K562 (cell line): ENCODE measurements around the gene SH3BP2. TPM values are rescaled to one million over a fixed set of nuclear protein-coding genes. Genes with fewer than 3 reads are reported as not detected.

Source experiments
- BDP1 ChIP-seq: IDR thresholded peaks from 3 replicates; pipeline ENCODE4 v1.6.1; 2011; ENCODE audit not compliant: insufficient read length, insufficient read depth
- CAMTA2 ChIP-seq: fragments of 250-450 bp; sonication (Bioruptor Pico); conservative IDR thresholded peaks from 2 replicates; pipeline ENCODE4 v1.5.1; 2022
- KLF1 ChIP-seq: fragments of 450-650 bp; IDR thresholded peaks from 2 replicates; pipeline ENCODE4 v1.6.1; 2016; ENCODE audit warnings: missing genetic modification characterization, missing compliant biosample characterization
- MCM2 ChIP-seq: fragments of 450-650 bp; IDR thresholded peaks from 2 replicates; pipeline ENCODE4 v1.6.1; 2017; ENCODE audit warnings: low read depth, mild to moderate bottlenecking
- SMARCA4 ChIP-seq: fragments of 450-650 bp; IDR thresholded peaks from 2 replicates; pipeline ENCODE4 v1.6.1; 2016
- TEAD4 ChIP-seq, 2 experiments: sonication (generic) in 1 of 2; formaldehyde crosslinking in 1 of 2; IDR thresholded peaks; 2 replicates each; pipeline versions ENCODE4 v1.6.1 to v1.8.0; 2012 to 2022; ENCODE audit warnings: borderline replicate concordance in 1 of 2, inconsistent platforms in 1 of 2, low read length in 1 of 2, mild to moderate bottlenecking in 1 of 2, missing genetic modification reagents in 1 of 2
- ZNF79 ChIP-seq: fragments of 250-450 bp; sonication (Bioruptor Pico); IDR thresholded peaks from 2 replicates; pipeline ENCODE4 v1.4.0; 2020; ENCODE audit warnings: low read depth, mild to moderate bottlenecking, moderate library complexity
- ZNF830 ChIP-seq: fragments of 250-450 bp; sonication (Bioruptor Pico); IDR thresholded peaks from 2 replicates; pipeline ENCODE4 v1.5.0; 2021; ENCODE audit warnings: mild to moderate bottlenecking
- polyA plus RNA-seq, 8 experiments: library from polyadenylated mRNA; depleted of rRNA in 4 of 8; stranded (reverse) in 5 of 8; unstranded in 3 of 8; fragments of >200 nt; fragmentation: Nextera tagmentation in 2 of 8; fragmentation: Illumina TruSeq in 1 of 8; extraction: Ambion mirVana in 2 of 8; extraction: Trizol in 1 of 8; gene quantifications; 2 replicates each; pipeline versions ENCODE4 v1.2.1 to v1.2.3, GENCODE V29; 2011 to 2014; ENCODE audit warnings: inconsistent platforms in 1 of 8, missing spikeins in 1 of 8
- total RNA-seq, 7 experiments: library from RNA; depleted of rRNA in 6 of 7; stranded (reverse); fragments of >200 nt in 6 of 7; fragmentation: Illumina TruSeq in 2 of 7; extraction: Trizol in 2 of 7; gene quantifications; 2 replicates each; pipeline versions ENCODE4 v1.2.1 to v1.2.3, GENCODE V29; 2011 to 2021; ENCODE audit warnings: low replicate concordance in 1 of 7
- TF ChIP-seq, protein P1 (sequence below): fragments of 450-650 bp; IDR thresholded peaks from 2 replicates; pipeline ENCODE4 v1.6.1; 2016; ENCODE audit warnings: mild to moderate bottlenecking, moderate library complexity
- TF ChIP-seq, protein P2 (sequence below): sonication (generic); formaldehyde crosslinking; IDR thresholded peaks from 2 replicates; pipeline ENCODE4 v1.8.0; 2023; ENCODE audit warnings: mild to moderate bottlenecking, missing genetic modification reagents
- TF ChIP-seq, protein P3 (sequence below): fragments of 450-650 bp; IDR thresholded peaks from 2 replicates; pipeline ENCODE4 v1.6.1; 2016; ENCODE audit warnings: missing biosample characterization, missing genetic modification characterization

SH3BP2 gene
- total and polyA plus RNA-seq, 9 of the 15 experiments (the other 6 are each of a cell fraction or from before 2014, with no cell fraction given) = 0.34 to 16.0 (median 5.1) TPM

DNA sequence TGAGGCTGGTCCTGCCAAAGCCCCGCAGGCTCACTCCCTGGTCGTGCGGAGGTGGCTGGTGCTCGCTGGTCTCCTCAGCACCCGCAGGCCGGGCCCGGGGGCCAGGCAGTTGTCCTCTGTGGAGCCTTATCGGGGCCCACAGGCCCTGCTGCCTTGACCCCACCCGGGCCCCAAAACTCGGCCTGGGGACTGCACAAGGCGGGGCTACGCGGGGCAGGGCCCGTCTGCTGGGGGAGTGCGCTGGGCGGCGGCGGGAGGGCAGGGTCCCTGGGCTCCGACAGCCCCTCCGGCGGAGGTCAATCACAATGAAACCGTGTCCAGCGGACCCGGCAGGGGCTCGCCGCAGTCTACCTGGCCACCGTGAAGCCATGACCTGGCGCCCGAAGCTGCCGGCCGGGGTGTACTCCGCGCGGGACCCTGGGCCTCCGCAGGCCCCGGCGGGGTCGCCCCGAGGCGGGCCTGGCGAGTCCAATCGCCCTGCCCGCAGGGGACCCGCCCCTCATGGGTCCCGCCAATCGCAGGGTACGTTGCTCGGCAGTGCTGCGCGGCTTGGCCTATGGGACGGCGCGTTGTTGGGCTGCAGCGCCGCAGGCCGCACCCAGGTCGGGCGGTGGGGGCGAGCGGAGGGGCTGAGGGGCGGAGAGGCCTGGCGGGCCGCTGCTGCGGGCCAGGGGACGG lies 50.5 kb downstream of the SH3BP2 start, which contains the start of gene ADD1 (continued):
- TF ChIP-seq, protein P1, sequence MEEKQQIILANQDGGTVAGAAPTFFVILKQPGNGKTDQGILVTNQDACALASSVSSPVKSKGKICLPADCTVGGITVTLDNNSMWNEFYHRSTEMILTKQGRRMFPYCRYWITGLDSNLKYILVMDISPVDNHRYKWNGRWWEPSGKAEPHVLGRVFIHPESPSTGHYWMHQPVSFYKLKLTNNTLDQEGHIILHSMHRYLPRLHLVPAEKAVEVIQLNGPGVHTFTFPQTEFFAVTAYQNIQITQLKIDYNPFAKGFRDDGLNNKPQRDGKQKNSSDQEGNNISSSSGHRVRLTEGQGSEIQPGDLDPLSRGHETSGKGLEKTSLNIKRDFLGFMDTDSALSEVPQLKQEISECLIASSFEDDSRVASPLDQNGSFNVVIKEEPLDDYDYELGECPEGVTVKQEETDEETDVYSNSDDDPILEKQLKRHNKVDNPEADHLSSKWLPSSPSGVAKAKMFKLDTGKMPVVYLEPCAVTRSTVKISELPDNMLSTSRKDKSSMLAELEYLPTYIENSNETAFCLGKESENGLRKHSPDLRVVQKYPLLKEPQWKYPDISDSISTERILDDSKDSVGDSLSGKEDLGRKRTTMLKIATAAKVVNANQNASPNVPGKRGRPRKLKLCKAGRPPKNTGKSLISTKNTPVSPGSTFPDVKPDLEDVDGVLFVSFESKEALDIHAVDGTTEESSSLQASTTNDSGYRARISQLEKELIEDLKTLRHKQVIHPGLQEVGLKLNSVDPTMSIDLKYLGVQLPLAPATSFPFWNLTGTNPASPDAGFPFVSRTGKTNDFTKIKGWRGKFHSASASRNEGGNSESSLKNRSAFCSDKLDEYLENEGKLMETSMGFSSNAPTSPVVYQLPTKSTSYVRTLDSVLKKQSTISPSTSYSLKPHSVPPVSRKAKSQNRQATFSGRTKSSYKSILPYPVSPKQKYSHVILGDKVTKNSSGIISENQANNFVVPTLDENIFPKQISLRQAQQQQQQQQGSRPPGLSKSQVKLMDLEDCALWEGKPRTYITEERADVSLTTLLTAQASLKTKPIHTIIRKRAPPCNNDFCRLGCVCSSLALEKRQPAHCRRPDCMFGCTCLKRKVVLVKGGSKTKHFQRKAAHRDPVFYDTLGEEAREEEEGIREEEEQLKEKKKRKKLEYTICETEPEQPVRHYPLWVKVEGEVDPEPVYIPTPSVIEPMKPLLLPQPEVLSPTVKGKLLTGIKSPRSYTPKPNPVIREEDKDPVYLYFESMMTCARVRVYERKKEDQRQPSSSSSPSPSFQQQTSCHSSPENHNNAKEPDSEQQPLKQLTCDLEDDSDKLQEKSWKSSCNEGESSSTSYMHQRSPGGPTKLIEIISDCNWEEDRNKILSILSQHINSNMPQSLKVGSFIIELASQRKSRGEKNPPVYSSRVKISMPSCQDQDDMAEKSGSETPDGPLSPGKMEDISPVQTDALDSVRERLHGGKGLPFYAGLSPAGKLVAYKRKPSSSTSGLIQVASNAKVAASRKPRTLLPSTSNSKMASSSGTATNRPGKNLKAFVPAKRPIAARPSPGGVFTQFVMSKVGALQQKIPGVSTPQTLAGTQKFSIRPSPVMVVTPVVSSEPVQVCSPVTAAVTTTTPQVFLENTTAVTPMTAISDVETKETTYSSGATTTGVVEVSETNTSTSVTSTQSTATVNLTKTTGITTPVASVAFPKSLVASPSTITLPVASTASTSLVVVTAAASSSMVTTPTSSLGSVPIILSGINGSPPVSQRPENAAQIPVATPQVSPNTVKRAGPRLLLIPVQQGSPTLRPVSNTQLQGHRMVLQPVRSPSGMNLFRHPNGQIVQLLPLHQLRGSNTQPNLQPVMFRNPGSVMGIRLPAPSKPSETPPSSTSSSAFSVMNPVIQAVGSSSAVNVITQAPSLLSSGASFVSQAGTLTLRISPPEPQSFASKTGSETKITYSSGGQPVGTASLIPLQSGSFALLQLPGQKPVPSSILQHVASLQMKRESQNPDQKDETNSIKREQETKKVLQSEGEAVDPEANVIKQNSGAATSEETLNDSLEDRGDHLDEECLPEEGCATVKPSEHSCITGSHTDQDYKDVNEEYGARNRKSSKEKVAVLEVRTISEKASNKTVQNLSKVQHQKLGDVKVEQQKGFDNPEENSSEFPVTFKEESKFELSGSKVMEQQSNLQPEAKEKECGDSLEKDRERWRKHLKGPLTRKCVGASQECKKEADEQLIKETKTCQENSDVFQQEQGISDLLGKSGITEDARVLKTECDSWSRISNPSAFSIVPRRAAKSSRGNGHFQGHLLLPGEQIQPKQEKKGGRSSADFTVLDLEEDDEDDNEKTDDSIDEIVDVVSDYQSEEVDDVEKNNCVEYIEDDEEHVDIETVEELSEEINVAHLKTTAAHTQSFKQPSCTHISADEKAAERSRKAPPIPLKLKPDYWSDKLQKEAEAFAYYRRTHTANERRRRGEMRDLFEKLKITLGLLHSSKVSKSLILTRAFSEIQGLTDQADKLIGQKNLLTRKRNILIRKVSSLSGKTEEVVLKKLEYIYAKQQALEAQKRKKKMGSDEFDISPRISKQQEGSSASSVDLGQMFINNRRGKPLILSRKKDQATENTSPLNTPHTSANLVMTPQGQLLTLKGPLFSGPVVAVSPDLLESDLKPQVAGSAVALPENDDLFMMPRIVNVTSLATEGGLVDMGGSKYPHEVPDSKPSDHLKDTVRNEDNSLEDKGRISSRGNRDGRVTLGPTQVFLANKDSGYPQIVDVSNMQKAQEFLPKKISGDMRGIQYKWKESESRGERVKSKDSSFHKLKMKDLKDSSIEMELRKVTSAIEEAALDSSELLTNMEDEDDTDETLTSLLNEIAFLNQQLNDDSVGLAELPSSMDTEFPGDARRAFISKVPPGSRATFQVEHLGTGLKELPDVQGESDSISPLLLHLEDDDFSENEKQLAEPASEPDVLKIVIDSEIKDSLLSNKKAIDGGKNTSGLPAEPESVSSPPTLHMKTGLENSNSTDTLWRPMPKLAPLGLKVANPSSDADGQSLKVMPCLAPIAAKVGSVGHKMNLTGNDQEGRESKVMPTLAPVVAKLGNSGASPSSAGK = no peak; the same call in 1 of the 2 replicates
- TF ChIP-seq KLF1 (tag) (peak; percentile 64; the same call in 1 of the 2 replicates), TEAD4 (IDR thresholded peaks at IDR 0.05; ENCODE audit: low read length) (no peak), TEAD4 (CRISPR knock-in tag; IDR thresholded peaks at IDR 0.05; ENCODE audit: borderline replicate concordance) (no peak), BDP1 (no peak), SMARCA4 (no peak), ZNF830 (CRISPR knock-in tag) (no peak), ZNF79 (CRISPR knock-in tag) (no peak), MCM2 (no peak), CAMTA2 (CRISPR knock-in tag) (no peak)
- TF ChIP-seq, protein P2, sequence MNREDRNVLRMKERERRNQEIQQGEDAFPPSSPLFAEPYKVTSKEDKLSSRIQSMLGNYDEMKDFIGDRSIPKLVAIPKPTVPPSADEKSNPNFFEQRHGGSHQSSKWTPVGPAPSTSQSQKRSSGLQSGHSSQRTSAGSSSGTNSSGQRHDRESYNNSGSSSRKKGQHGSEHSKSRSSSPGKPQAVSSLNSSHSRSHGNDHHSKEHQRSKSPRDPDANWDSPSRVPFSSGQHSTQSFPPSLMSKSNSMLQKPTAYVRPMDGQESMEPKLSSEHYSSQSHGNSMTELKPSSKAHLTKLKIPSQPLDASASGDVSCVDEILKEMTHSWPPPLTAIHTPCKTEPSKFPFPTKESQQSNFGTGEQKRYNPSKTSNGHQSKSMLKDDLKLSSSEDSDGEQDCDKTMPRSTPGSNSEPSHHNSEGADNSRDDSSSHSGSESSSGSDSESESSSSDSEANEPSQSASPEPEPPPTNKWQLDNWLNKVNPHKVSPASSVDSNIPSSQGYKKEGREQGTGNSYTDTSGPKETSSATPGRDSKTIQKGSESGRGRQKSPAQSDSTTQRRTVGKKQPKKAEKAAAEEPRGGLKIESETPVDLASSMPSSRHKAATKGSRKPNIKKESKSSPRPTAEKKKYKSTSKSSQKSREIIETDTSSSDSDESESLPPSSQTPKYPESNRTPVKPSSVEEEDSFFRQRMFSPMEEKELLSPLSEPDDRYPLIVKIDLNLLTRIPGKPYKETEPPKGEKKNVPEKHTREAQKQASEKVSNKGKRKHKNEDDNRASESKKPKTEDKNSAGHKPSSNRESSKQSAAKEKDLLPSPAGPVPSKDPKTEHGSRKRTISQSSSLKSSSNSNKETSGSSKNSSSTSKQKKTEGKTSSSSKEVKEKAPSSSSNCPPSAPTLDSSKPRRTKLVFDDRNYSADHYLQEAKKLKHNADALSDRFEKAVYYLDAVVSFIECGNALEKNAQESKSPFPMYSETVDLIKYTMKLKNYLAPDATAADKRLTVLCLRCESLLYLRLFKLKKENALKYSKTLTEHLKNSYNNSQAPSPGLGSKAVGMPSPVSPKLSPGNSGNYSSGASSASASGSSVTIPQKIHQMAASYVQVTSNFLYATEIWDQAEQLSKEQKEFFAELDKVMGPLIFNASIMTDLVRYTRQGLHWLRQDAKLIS (CRISPR knock-in tag) = no peak
- TF ChIP-seq, protein P3, sequence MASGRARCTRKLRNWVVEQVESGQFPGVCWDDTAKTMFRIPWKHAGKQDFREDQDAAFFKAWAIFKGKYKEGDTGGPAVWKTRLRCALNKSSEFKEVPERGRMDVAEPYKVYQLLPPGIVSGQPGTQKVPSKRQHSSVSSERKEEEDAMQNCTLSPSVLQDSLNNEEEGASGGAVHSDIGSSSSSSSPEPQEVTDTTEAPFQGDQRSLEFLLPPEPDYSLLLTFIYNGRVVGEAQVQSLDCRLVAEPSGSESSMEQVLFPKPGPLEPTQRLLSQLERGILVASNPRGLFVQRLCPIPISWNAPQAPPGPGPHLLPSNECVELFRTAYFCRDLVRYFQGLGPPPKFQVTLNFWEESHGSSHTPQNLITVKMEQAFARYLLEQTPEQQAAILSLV (tag) = no peak
